Thyroid gland (tissue), 4 donors: ENCODE measurements around the gene TMEM259. TPM values are rescaled to one million over a fixed set of nuclear protein-coding genes. Genes with fewer than 3 reads are reported as not detected.

Source experiments
- DNase-seq, 2 donors: peaks; one replicate each; pipeline ENCODE4 v3.0.0-alpha.2; 2019
- H3K27ac ChIP-seq, 3 donors: fragments of 200-600 bp; sonication (generic); 1 replicate in 2 of 3; 2 replicates in 1 of 3; pipeline ENCODE4 v1.5.1; 2016 to 2019; ENCODE audit warnings: mild to moderate bottlenecking in 1 of 3, moderate library complexity in 1 of 3
- H3K27me3 ChIP-seq: fragments of 200-600 bp; sonication (generic); one replicate; pipeline ENCODE4 v1.5.1; 2019
- H3K36me3 ChIP-seq, 2 donors: fragments of 200-600 bp; sonication (generic); one replicate each; pipeline ENCODE4 v1.5.1; 2016 to 2019
- H3K4me1 ChIP-seq, 2 donors: fragments of 200-600 bp; sonication (generic); one replicate each; pipeline ENCODE4 v1.5.1; 2017 to 2019
- H3K4me3 ChIP-seq, 3 donors: fragments of 200-600 bp; sonication (generic); replicated peaks in 1 of 3; 1 replicate in 2 of 3; 2 replicates in 1 of 3; pipeline ENCODE4 v1.5.1; 2016; ENCODE audit warnings: mild to moderate bottlenecking in 1 of 3
- H3K9me3 ChIP-seq: fragments of 200-600 bp; sonication (generic); one replicate; pipeline ENCODE4 v1.5.1; 2017
- POLR2A ChIP-seq, 2 donors: fragments of 450-650 bp; IDR thresholded peaks; one replicate each; pipeline ENCODE4 v1.6.1; 2017; ENCODE audit warnings: antibody characterized with exemption in 2 of 2, mild to moderate bottlenecking in 2 of 2, moderate library complexity in 1 of 2
- WGBS, 2 donors: methylation state at CpG; one replicate each; pipeline ENCODE4 v1.1.5; 2017; 5-methylcytosine and 5-hydroxymethylcytosine counted together
- intact Hi-C: fragments of 100-400 bp; cut with DNase I; formaldehyde crosslinking; loops from one replicate; pipeline ENCODE4 v1.15.1; 2023
- total RNA-seq, 4 donors: library from RNA; depleted of rRNA; stranded (reverse); fragments of >200 nt; gene quantifications; one replicate each; pipeline ENCODE4 v1.2.3, GENCODE V29; 2016
- TF ChIP-seq, protein P1 (sequence below), 6 experiments: fragments of 200-600 bp in 3 of 6; fragments of 450-650 bp in 3 of 6; sonication (generic) in 3 of 6; IDR thresholded peaks; one replicate each; pipeline ENCODE4 v1.5.1; 2016 to 2019; ENCODE audit warnings: antibody characterized with exemption in 6 of 6, mild to moderate bottlenecking in 2 of 6, inconsistent platforms in 1 of 6, moderate library complexity in 1 of 6

Gene TMEM259
- total RNA-seq, 4 donors from 2014 or later: 162 to 238 (median 192) TPM

DNA sequence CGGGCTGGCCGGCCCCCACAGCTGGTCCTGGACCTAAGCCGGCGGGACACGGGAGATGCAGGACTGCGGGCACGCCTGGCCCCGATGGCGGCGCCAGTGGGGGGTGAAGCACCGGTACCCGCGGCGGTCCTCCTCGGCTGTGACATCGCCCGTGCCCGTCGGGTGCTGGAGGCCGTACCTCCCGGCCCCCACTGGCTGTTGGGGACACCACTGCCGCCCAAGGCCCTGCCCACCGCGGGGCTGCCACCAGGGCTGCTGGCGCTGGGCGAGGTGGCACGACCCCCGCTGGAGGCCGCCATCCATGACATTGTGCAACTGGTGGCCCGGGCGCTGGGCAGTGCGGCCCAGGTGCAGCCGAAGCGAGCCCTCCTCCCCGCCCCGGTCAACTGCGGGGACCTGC lies 17.6 kb downstream of the TMEM259 start:
- DNase-seq: no peak
- intact Hi-C loops: no loop called here
- Histone ChIP-seq H3K4me3 (no peak overlapping the region), H3K27me3 (no peaks in the 10 kb centered on the region), H3K9me3 (no peaks in the 10 kb centered on the region), H3K36me3 (peaks cover 0 to 2% of the 10 kb centered on the region in 2 donors), H3K27ac (no peak overlapping the region), H3K4me1 (peaks cover 0 to 13% of the 10 kb centered on the region in 2 donors)
- TF ChIP-seq, protein P1, sequence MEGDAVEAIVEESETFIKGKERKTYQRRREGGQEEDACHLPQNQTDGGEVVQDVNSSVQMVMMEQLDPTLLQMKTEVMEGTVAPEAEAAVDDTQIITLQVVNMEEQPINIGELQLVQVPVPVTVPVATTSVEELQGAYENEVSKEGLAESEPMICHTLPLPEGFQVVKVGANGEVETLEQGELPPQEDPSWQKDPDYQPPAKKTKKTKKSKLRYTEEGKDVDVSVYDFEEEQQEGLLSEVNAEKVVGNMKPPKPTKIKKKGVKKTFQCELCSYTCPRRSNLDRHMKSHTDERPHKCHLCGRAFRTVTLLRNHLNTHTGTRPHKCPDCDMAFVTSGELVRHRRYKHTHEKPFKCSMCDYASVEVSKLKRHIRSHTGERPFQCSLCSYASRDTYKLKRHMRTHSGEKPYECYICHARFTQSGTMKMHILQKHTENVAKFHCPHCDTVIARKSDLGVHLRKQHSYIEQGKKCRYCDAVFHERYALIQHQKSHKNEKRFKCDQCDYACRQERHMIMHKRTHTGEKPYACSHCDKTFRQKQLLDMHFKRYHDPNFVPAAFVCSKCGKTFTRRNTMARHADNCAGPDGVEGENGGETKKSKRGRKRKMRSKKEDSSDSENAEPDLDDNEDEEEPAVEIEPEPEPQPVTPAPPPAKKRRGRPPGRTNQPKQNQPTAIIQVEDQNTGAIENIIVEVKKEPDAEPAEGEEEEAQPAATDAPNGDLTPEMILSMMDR (IDR thresholded peaks at IDR 0.05): no peak
- no peak for TF ChIP-seq POLR2A (IDR thresholded peaks at IDR 0.05)
- WGBS, 2 donors: 83% methylated on average over 7 of the region's 37 CpGs; no CpG with 5 or more reads in 1 of the 2 donors

DNA sequence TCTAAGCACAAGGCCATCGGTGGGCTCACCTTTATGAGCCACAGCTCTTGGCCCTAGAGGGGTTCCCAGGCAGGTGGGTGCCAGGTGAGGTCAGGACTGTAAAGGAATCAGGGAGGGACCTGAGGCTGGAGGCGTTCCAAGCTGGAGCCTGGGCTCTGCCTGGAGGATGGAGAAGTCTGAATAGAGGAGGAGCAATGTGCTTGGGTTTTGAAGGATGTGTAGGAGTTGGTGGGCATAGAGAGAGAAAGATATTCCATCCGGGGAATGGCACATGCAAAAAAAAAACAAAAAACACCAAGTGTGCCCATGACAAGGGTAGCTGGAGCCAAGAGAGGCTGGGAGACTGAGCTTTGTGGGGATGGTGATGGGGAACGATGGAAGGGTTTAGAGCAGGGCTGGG lies 18.3 kb downstream of the TMEM259 start:
- TF ChIP-seq, protein P1 (IDR thresholded peaks at IDR 0.05): no peak
- TF ChIP-seq POLR2A (IDR thresholded peaks at IDR 0.05): no peak
- intact Hi-C loops: no loop called here
- DNase-seq: no peak
- Histone ChIP-seq H3K27ac (no peak overlapping the region), H3K9me3 (no peaks in the 10 kb centered on the region), H3K4me3 (no peak overlapping the region), H3K4me1 (peaks cover 0 to 13% of the 10 kb centered on the region in 2 donors), H3K27me3 (no peaks in the 10 kb centered on the region), H3K36me3 (no peaks in the 10 kb centered on the region)
- WGBS, 2 donors: 77 to 86% methylated on average over 4 of the region's 4 CpGs

DNA sequence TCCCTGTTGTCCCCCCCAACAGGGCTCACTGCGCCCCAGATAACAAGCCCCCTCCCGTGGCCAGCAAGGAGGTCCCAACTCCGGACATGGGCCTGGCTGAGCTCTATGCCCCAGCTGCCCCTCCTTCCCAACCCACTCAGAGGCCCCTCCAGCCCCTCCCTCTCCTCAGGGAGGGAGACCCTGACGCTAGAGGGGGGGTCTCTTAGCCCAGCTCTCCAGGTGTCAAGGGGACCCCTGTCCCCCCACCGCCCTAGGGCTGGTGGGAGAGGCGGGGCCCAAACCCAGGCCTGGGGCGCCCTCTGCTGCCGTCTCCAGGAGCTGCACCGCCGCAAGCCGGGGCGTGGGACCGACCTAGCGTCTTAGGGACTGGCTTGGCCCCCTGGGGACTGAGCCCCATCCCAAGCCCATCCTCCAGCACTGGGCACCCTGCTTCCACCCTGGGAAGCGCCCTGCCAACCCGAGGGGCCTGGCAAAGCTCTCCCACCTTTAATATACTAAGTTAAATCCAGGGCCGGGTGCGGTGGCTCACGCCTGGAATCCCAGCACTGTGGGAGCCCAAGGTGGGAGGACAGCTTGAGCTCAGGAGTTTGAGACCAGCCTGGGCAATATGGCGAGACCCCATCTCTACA lies 19.3 kb downstream of the TMEM259 start:
- no peak overlapping the region for H3K4me3 ChIP-seq
- H3K4me1 ChIP-seq: peaks cover under 1 to 14% of the 10 kb centered on the region in 2 donors
- H3K36me3 ChIP-seq: no peaks in the 10 kb centered on the region
- peak; percentile 41 for DNase-seq
- no peak overlapping the region for H3K27ac ChIP-seq
- WGBS, 2 donors: 24 to 36% methylated on average over 6 to 7 of the region's 20 CpGs
- TF ChIP-seq, protein P1 (IDR thresholded peaks at IDR 0.05): peak; percentile 75 to 95 (median 84)
- TF ChIP-seq POLR2A (IDR thresholded peaks at IDR 0.05): no peak
- H3K9me3 ChIP-seq: no peaks in the 10 kb centered on the region
- no peaks in the 10 kb centered on the region for H3K27me3 ChIP-seq
- intact Hi-C loops: no loop called here

DNA sequence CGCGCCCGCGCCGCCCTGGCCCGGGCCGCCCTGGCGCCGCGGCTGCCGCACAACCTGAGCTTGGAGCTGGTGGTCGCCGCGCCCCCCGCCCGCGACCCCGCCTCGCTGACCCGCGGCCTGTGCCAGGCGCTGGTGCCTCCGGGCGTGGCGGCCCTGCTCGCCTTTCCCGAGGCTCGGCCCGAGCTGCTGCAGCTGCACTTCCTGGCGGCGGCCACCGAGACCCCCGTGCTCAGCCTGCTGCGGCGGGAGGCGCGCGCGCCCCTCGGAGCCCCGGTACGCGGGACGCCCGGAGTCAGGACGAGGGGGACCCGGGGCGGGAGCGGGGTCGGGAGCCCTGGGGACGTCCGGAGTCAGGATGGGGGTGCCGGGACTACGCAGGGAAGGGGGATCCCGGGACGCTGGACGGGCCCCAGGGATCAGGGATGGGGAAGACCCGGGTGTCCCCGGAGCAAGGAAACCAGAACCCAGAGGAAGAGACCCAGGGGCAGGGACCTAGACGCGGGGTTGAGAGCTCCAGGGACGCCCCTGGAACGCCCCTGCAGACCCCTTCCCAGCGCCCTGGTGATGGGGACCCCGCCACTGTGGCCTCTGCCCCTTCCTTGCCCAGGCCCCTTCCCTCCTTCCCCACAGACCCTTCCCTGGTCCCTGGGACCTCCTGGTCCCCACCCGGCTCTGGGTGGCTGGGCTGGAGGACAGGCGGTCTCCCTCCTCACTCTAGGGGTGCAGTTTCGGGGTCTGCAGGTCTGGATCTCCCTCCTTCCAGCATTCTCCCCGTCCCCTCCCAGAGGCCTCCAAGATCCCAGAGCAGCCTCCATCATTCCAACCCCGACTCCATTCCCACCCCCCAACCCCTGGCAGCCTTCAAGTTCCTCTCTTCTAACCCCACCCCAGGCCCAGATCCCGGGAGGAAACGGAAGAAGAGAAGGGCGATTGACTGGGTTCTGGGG lies 20.1 kb downstream of the TMEM259 start:
- 12 to 13% methylated on average over 19 to 31 of the region's 73 CpGs for WGBS, 2 donors
- Histone ChIP-seq H3K27me3 (no peaks in the 10 kb centered on the region), H3K4me3 (no peak overlapping the region)

More for the DNA sequence above, 20.1 kb downstream of the TMEM259 start:
- intact Hi-C loops: no loop called here
- Histone ChIP-seq H3K36me3 (no peaks in the 10 kb centered on the region), H3K27ac (no peak overlapping the region), H3K4me1 (peaks cover 9 to 21% of the 10 kb centered on the region in 2 donors), H3K9me3 (no peaks in the 10 kb centered on the region)
- DNase-seq: no peak
- TF ChIP-seq, protein P1 (IDR thresholded peaks at IDR 0.05): no peak
- TF ChIP-seq POLR2A (IDR thresholded peaks at IDR 0.05): no peak
